Lower leg skin (tissue), 4 donors: Measurements from ENCODE around the gene GNAI3. TPM values are rescaled to one million over a fixed set of nuclear protein-coding genes. Genes with fewer than 3 reads are reported as not detected.

Source experiments
- DNase-seq, 2 donors: peaks; one replicate each; pipeline ENCODE4 v3.0.0-alpha.2; 2019; ENCODE audit warnings: low spot score in 2 of 2
- H3K4me3 ChIP-seq: fragments of 200-600 bp; sonication (generic); 2 replicates; pipeline ENCODE4 v1.5.1; 2017; ENCODE audit warnings: mild to moderate bottlenecking, low read depth; ENCODE audit not compliant: poor library complexity, severe bottlenecking
- CTCF ChIP-seq, 3 donors: fragments of 450-650 bp; IDR thresholded peaks; one replicate each; pipeline ENCODE4 v1.5.1; 2016; ENCODE audit warnings: antibody characterized with exemption in 3 of 3, mild to moderate bottlenecking in 3 of 3, moderate library complexity in 2 of 3
- POLR2A ChIP-seq, 2 donors: fragments of 450-650 bp; IDR thresholded peaks; one replicate each; pipeline ENCODE4 v1.6.1; 2016 to 2017; ENCODE audit warnings: antibody characterized with exemption in 2 of 2, mild to moderate bottlenecking in 1 of 2, moderate library complexity in 1 of 2
- WGBS, 2 donors: methylation state at CpG; one replicate each; pipeline ENCODE4 v1.1.5; 2018; 5-methylcytosine and 5-hydroxymethylcytosine counted together
- intact Hi-C: fragments of 100-400 bp; cut with DNase I; formaldehyde crosslinking; loops from one replicate; pipeline ENCODE4 v1.15.0; 2023; ENCODE audit warnings: low total_unique reads
- total RNA-seq, 4 donors: library from RNA; depleted of rRNA; stranded (reverse); fragments of >200 nt; gene quantifications; one replicate each; pipeline ENCODE4 v1.1.0, GENCODE V29; 2016

The GNAI3 gene
- total RNA-seq, 4 donors from 2014 or later: 8.5 to 13.2 (median 10.7) TPM

GRCh38 chr1:109531826-109532364 is 16.5 kb upstream of the GNAI3 start:
- H3K4me3 ChIP-seq: no peak overlapping the region
- 47 to 62% methylated on average over 16 of the region's 16 CpGs for WGBS, 2 donors
- DNase-seq: no peak
- TF ChIP-seq CTCF (IDR thresholded peaks at IDR 0.05) (no peak), POLR2A (IDR thresholded peaks at IDR 0.05) (no peak)
- intact Hi-C loops: loop anchor here (2.0 kb wide), 1 partner anchor 39 kb away; no protein-coding TSS in a partner anchor

GRCh38 chr1:109532365-109533136 is 15.9 kb upstream of the GNAI3 start:
- WGBS, 2 donors: 13 to 15% methylated on average over 7 to 12 of the region's 12 CpGs
- intact Hi-C loops: loop anchor here (2.0 kb wide), 1 partner anchor 40 kb away; no protein-coding TSS in a partner anchor
- peak; percentile 78 to 97 for DNase-seq
- no peak overlapping the region for H3K4me3 ChIP-seq
- TF ChIP-seq CTCF (IDR thresholded peaks at IDR 0.05) (peak in 1 of 3 donors; percentile 94), POLR2A (IDR thresholded peaks at IDR 0.05) (no peak)

- WGBS, 2 donors: 89 to 97% methylated on average over 1 of the region's 1 CpG
- intact Hi-C loops: no loop called here
Observed at GRCh38 chr1:109534307-109534858, 14.0 kb upstream of the GNAI3 start.

GRCh38 chr1:109535481-109535880 is 12.9 kb upstream of the GNAI3 start:
- 60 to 66% methylated on average over 4 of the region's 4 CpGs for WGBS, 2 donors
- H3K4me3 ChIP-seq: no peak overlapping the region
- TF ChIP-seq CTCF (IDR thresholded peaks at IDR 0.05) (no peak), POLR2A (IDR thresholded peaks at IDR 0.05) (no peak)
- DNase-seq: no peak
- intact Hi-C loops: no loop called here

More at GRCh38 chr1:109534307-109534858, 14.0 kb upstream of the GNAI3 start:
- DNase-seq: no peak
- TF ChIP-seq POLR2A (IDR thresholded peaks at IDR 0.05) (no peak), CTCF (IDR thresholded peaks at IDR 0.05) (no peak)
- H3K4me3 ChIP-seq: no peak overlapping the region

- 60 to 65% methylated on average over 4 of the region's 5 CpGs for WGBS, 2 donors
- TF ChIP-seq POLR2A (IDR thresholded peaks at IDR 0.05): no peak
- TF ChIP-seq CTCF (IDR thresholded peaks at IDR 0.05): no peak
- DNase-seq: no peak
- H3K4me3 ChIP-seq: no peak overlapping the region
- intact Hi-C loops: no loop called here
Observed at GRCh38 chr1:109535971-109536491, 12.4 kb upstream of the GNAI3 start.
